C4-2B (cell line): ENCODE measurements around the gene XPA.

Experiments
- ZFX ChIP-seq: fragments of 450-650 bp; IDR thresholded peaks from 2 replicates; pipeline ENCODE4 v1.6.1; 2017
- TF ChIP-seq, protein P1 (sequence below): fragments of 450-650 bp; conservative IDR thresholded peaks from 2 replicates; pipeline ENCODE4 v1.5.1; 2017; ENCODE audit warnings: mild to moderate bottlenecking

DNA sequence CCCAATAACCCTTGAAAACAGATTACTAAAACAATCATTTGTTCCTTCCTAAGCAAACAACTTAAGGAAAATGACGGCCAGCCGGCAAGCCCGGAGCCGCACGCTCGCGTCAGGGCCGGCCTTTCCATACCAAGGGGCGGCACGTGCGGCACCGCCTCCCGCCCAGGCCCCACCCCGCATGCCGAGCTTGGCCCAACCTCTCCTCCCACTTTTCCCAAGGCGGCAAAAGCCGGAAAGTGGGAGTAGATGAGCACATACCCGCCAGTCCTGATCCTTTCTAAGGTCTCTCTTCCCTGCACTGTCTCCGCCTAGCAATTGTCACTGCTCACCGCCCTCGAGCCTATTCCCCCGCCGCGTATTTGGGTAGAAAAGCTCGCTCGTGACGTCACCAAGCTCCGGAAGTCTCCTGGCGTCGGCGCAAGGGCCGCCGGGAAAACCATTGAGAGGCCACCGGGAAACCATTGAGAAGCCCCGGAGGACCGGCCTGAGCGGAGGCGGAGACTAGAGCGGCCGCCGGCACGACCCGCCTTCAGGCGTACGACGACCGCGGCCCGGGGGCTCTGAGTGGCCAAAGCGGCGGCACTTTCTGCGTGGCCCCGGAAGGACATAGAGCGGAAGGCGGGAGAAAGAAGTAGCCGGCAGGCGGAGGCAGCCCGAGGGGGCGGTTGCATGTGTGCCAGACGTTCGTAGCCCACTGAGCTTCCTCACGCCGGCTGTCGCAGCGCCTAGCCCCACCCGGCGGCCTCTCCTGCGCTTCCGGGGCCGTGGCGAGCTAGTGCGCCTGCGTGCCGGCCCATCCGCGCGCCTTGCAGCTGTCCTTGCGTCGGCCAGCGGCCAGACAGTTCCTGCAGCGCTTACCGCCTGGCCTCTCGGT is 63.9 kb downstream of the XPA start, which contains the start of the genes NCBP1 and TSTD2:
- TF ChIP-seq, protein P1, sequence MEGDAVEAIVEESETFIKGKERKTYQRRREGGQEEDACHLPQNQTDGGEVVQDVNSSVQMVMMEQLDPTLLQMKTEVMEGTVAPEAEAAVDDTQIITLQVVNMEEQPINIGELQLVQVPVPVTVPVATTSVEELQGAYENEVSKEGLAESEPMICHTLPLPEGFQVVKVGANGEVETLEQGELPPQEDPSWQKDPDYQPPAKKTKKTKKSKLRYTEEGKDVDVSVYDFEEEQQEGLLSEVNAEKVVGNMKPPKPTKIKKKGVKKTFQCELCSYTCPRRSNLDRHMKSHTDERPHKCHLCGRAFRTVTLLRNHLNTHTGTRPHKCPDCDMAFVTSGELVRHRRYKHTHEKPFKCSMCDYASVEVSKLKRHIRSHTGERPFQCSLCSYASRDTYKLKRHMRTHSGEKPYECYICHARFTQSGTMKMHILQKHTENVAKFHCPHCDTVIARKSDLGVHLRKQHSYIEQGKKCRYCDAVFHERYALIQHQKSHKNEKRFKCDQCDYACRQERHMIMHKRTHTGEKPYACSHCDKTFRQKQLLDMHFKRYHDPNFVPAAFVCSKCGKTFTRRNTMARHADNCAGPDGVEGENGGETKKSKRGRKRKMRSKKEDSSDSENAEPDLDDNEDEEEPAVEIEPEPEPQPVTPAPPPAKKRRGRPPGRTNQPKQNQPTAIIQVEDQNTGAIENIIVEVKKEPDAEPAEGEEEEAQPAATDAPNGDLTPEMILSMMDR = no peak
- peak; percentile 2; the same call in 1 of the 2 replicates for TF ChIP-seq ZFX
